ENCODE results near the gene RNU11.

DNA sequence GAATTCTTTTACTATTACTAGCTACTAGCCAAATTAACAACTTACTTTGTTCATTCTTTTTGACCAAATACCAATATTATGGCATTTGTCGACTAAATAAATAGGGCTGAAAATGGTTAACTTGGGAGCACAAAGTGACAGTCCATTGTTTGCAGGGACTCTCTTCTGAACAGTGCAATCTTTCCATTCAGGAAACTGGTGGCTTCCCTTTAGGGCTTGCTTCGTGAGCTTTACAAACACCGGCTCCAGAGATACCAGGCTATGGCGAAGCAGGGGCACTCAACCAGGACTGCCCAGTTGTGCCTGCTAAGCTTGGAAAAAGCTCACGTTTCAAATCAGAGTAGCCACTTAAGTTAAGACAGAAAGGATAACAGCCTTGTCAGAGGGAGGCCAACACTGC is 44.0 kb upstream of the RNU11 start:
- TF ChIP-seq, protein P1, sequence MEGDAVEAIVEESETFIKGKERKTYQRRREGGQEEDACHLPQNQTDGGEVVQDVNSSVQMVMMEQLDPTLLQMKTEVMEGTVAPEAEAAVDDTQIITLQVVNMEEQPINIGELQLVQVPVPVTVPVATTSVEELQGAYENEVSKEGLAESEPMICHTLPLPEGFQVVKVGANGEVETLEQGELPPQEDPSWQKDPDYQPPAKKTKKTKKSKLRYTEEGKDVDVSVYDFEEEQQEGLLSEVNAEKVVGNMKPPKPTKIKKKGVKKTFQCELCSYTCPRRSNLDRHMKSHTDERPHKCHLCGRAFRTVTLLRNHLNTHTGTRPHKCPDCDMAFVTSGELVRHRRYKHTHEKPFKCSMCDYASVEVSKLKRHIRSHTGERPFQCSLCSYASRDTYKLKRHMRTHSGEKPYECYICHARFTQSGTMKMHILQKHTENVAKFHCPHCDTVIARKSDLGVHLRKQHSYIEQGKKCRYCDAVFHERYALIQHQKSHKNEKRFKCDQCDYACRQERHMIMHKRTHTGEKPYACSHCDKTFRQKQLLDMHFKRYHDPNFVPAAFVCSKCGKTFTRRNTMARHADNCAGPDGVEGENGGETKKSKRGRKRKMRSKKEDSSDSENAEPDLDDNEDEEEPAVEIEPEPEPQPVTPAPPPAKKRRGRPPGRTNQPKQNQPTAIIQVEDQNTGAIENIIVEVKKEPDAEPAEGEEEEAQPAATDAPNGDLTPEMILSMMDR (conservative IDR thresholded peaks at IDR 0.05; ENCODE audit: low read length), result no peak
- no peak for TF ChIP-seq EZH2phosphoT487 (IDR thresholded peaks at IDR 0.05; ENCODE audit: borderline replicate concordance, low read depth, low read length)
